Omental fat pad (tissue), 4 donors: ENCODE measurements around the gene GPC6. TPM values are rescaled to one million over a fixed set of nuclear protein-coding genes. Genes with fewer than 3 reads are reported as not detected.

Experiments
- ATAC-seq: fragments of 150-250 bp; one replicate; pipeline ENCODE4 v1.9.1; 2016; ENCODE audit warnings: mild to moderate bottlenecking, moderate library complexity; ENCODE audit not compliant: low FRiP score
- DNase-seq: peaks from one replicate; pipeline ENCODE4 v3.0.0-alpha.2; 2019; ENCODE audit warnings: low spot score
- total RNA-seq, 4 donors: library from RNA; depleted of rRNA; stranded (reverse); fragments of >200 nt; gene quantifications; one replicate each; pipeline ENCODE4 v1.1.0, GENCODE V29; 2016
- TF ChIP-seq, protein P1 (sequence below), 3 donors: fragments of 450-650 bp; IDR thresholded peaks; one replicate each; pipeline ENCODE4 v1.5.1; 2016 to 2017; ENCODE audit warnings: antibody characterized with exemption in 3 of 3, mild to moderate bottlenecking in 3 of 3, moderate library complexity in 2 of 3

GPC6 gene
- total RNA-seq, 4 donors from 2014 or later: 9.2 to 24.4 (median 16.4) TPM

DNA sequence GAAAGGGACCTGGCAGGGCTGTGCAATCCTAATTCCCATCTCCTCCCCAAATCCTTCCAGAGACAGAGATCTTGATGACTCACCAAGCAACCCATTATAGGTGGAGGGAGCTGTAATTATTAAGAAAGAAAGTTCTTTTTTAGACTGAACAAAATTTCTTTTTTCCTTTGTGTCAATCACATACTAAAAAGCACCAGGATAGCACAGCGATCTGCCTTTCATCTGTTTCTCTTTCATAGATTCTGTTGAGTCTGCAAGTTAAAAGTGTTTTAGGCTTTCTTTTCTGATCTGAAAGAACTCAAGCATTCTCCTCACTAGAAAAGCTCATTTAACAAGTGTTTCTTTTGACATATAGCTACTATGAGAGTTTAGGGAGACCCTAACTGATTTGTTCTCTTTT is 1030.1 kb downstream of the GPC6 start:
- DNase-seq (no peak), ATAC-seq (no peak)
- TF ChIP-seq, protein P1, sequence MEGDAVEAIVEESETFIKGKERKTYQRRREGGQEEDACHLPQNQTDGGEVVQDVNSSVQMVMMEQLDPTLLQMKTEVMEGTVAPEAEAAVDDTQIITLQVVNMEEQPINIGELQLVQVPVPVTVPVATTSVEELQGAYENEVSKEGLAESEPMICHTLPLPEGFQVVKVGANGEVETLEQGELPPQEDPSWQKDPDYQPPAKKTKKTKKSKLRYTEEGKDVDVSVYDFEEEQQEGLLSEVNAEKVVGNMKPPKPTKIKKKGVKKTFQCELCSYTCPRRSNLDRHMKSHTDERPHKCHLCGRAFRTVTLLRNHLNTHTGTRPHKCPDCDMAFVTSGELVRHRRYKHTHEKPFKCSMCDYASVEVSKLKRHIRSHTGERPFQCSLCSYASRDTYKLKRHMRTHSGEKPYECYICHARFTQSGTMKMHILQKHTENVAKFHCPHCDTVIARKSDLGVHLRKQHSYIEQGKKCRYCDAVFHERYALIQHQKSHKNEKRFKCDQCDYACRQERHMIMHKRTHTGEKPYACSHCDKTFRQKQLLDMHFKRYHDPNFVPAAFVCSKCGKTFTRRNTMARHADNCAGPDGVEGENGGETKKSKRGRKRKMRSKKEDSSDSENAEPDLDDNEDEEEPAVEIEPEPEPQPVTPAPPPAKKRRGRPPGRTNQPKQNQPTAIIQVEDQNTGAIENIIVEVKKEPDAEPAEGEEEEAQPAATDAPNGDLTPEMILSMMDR (IDR thresholded peaks at IDR 0.05): no peak

DNA sequence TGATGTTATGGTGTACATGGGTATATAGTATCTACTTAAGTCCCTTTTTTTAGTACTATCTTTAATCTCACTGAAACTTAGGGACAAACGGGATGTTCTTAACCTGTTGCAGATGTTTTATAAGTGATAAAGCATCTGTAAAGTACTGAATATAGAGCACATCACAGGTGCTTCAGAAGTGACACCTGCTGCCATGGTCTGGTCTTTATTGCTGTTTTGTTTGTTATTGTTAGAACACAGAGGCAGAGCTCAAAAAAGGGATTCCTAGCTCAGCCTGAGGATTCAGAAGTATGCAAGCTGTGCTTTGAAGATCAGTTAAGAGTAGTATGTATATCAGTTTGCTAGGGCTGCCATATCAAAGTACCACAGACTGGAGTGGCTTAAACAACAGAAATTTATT is 1033.4 kb downstream of the GPC6 start:
- DNase-seq (no peak), ATAC-seq (no peak)
- TF ChIP-seq, protein P1 (IDR thresholded peaks at IDR 0.05): no peak

DNA sequence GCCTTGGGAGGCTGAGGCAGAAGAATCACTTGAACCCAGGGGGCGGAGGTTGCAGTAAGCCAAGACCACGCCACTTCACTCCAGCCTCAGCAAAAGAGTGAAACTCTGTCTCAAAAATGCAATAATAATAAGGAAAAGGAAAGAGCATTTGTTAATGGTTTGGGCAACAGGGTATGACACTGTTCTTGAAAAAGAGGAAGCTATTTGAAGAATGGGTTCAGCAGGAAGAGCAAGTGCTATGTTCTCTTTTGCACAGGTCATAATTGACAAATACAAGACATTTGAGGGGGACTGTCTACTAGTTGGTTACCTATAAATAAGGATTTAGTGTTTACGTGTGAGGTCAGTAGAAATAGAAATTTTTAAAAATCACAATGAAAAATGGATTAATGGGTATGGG is 1034.6 kb downstream of the GPC6 start:
- TF ChIP-seq, protein P1 (IDR thresholded peaks at IDR 0.05): no peak
- ATAC-seq (no peak), DNase-seq (no peak)

DNA sequence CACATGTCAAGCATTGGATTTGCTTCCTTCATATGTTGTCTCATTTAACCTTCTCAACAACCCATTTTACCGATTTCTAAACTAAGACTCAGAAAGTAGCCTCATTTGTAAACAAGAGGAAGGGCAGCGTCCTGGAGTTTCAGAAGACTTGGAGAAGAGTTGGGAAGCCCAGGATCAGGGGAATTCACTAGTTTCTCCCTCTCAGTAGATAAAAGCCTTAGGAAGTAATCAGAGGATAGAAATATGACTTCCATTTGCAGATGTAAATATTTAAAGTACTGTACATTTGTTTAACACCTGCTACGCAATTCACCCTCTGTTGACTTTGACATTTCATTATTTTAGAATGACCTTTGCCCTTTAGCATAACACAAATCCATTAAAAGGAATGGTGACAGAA is 1036.4 kb downstream of the GPC6 start:
- TF ChIP-seq, protein P1 (IDR thresholded peaks at IDR 0.05): no peak
- DNase-seq (no peak), ATAC-seq (no peak)

DNA sequence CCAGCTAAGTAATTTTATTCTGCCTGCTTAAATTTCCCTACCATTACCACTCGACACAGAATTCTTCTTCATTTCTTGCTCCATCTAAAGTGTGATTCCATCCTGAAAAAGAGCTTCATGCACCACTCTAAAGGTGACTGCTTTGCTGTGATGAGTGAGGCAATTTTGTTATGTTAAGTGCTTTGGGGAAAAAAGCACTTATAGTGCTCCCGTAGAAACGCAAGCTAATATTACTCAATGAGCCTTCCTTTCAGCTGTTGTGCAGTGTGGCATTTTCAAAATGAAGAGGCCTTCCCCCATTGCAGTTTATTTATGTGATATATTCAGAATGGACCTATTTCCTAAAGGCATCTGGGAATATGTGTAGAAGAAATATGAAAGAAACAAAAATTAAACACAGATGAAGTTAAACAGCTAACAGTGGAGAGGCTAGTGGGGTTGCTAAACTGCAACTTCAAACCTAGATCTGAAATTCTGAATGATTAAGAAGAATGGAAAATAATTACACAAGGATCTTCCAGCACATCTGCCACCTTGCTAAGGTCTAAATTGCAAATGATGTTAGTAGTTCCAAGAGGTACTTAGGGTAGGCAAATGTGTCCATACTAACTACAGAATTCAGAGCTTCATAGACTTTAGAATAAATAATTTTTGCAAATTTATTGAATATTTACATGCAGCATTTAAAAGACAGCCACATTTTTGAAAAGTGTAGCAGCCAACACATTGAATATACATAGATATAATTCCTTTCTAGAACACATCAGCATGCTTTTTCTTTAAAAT is 1041.2 kb downstream of the GPC6 start:
- ATAC-seq: no peak
- TF ChIP-seq, protein P1 (IDR thresholded peaks at IDR 0.05): no peak
- no peak for DNase-seq

DNA sequence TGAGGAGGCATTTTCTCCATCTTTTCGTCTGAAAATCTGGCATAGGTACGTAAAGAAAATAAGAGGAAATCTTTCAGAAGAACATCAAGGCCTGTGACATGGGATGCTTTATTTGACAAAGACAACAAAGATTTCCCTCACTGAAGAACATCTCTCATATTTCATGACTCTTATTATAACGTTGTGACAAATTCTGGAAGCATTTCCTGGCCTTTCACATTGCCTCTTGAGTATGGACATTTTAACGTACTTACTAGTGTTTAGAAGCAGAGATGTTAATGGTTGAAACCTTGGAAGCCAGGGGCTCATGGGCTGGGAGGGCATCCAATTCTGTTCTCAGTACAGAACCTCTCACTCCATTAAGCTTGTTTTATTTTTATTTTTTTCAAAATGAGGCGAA is 1042.1 kb downstream of the GPC6 start:
- ATAC-seq: no peak
- TF ChIP-seq, protein P1 (IDR thresholded peaks at IDR 0.05): no peak
- no peak for DNase-seq

DNA sequence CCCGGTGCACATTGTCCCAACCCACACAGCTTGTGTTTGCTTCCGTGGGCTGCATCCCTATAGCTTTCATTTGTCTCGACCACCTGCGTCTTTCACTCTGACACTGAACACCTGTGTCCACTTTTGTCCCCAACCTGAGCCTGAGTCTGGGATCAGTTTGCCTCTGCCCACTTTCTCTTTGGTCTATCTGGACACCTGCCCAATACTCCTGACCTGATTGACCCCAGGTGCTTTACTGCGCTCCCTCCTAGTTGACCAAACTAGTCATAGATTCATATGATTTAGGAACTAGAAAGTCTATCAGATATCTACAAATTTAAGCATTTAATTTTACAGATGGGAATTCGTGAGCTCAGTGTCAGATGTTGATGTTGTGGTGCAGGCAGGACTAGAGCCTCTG is 1043.0 kb downstream of the GPC6 start:
- DNase-seq (no peak), ATAC-seq (no peak)
- TF ChIP-seq, protein P1 (IDR thresholded peaks at IDR 0.05): no peak
